Activated CD4-positive, CD25-positive, alpha-beta regulatory T cell treated with anti-CD3 and anti-CD28 coated beads, Interleukin-2, amount 50 U/mL, for 72 hours (primary cell): Measurements from ENCODE around the gene GRIK4.

Experiments used
- DNase-seq: peaks from one replicate; pipeline ENCODE4 v3.0.0; 2021

GRIK4 gene

GRCh38 chr11:120681434-120682331, 170.1 kb downstream of the GRIK4 start:
- DNase-seq = no peak

DNA sequence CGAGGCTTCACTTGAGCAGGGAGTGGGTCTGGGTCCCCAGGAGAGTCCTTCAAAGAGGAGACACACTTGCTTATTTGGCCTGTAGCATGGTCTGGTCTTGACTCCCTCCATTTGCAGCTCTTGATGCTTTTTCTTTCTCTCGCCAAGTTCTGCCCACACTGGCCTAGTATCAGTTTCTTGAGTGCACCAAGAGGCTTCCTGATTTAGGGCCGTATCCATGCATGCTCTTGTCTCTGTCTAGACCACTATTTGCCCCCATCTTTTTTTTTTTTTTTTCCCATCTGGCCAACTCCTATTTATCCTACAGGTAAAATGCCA, 170.7 kb downstream of the GRIK4 start:
- DNase-seq = no peak

GRCh38 chr11:120682866-120683265, 171.3 kb downstream of the GRIK4 start:
- no peak for DNase-seq

DNA sequence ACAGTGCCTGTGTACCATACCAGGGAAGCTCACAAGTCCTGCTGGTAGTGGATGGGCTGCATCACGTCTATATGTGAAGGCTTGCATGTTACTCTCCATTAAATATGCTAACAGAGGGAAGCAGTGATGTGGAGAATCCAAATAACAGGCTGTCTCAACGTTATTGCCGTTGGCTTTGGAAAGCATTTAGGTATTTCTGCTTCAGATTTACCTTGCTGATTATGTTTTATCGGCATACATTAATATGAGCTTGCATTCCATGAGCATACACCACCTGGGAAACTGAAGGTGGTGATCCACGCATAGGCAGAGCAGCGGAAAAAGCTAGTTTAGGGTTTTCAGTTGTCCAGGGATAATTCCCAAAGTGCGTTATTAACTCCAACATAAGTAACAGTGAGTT, 175.0 kb downstream of the GRIK4 start:
- no peak for DNase-seq

GRCh38 chr11:120688163-120688562, 176.6 kb downstream of the GRIK4 start:
- no peak for DNase-seq

- DNase-seq = no peak
Measured at GRCh38 chr11:120689596-120690275, 178.2 kb downstream of the GRIK4 start.

- no peak for DNase-seq
Measured at GRCh38 chr11:120690406-120690805, 178.9 kb downstream of the GRIK4 start.

DNA sequence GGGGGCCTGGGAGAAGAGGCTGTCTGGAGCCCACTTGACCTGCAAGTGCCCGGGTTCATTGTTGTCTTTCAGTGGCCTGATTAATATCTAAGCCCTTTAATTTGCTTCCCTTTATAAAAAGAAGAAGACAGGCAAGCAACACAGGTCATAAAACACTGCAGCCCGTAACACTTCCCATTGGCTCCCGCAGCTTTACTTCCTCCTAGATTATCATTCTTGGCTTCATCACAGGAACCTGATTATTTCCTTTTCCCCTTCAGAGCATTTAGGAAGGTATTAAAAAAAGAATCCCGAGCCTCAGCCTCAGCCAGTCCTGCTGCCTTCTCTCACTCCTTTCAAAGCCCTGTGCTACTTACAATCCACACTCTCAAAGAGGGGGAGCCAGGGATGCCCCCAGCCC, 183.2 kb downstream of the GRIK4 start:
- no peak for DNase-seq

- no peak for DNase-seq
Measured at GRCh38 chr11:120695426-120695825, 183.9 kb downstream of the GRIK4 start.

GRCh38 chr11:120695939-120696338, 184.4 kb downstream of the GRIK4 start:
- DNase-seq = no peak

GRCh38 chr11:120696597-120697218, 185.2 kb downstream of the GRIK4 start:
- DNase-seq = no peak

- no peak for DNase-seq
Measured at GRCh38 chr11:120698918-120699317, 187.4 kb downstream of the GRIK4 start.

DNA sequence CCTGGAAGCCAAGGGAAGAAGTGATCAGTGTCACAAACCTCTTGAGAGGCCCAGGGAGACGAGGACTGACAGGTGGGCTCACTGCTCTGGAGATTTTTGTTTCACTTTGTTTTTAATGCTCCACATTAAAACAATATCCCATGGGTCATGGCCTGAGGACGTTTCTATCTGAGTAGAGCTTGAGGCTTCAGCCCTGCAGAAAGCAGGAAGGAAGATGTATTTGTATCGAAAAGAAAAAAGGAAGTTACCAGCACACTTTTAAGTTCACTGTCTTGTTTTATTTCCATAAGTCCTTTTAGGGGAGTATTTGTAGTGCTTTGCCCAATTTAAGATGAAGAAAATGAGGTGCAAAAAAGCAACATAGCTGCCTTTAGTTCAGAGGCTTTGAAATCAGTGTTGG, 191.1 kb downstream of the GRIK4 start:
- DNase-seq = no peak

- DNase-seq = no peak
Measured at GRCh38 chr11:120703358-120704152, 192.0 kb downstream of the GRIK4 start.

GRCh38 chr11:120704256-120704750, 192.8 kb downstream of the GRIK4 start:
- DNase-seq = no peak

GRCh38 chr11:120706257-120706656, 194.7 kb downstream of the GRIK4 start:
- no peak for DNase-seq

DNA sequence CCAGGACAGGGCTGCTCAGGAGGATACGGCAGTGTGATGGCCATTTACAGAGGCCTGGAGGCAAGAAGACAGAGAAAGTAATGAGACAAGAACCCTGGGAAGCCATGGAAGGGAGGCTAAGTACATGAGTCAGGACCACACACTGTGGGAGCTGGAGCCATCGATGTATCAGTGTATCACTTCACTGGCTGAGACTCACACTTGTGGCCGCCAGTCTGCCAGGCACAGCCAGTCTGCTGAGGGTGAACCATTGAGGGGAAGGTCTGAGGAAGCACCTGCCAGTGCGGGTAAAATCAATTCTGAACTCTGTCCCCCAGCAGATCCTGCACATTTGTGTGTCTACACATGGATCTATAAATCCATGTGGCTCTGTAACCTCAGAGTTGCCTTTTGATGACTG, 195.6 kb downstream of the GRIK4 start:
- no peak for DNase-seq

- DNase-seq = no peak
Measured at GRCh38 chr11:120707663-120708062, 196.1 kb downstream of the GRIK4 start.

DNA sequence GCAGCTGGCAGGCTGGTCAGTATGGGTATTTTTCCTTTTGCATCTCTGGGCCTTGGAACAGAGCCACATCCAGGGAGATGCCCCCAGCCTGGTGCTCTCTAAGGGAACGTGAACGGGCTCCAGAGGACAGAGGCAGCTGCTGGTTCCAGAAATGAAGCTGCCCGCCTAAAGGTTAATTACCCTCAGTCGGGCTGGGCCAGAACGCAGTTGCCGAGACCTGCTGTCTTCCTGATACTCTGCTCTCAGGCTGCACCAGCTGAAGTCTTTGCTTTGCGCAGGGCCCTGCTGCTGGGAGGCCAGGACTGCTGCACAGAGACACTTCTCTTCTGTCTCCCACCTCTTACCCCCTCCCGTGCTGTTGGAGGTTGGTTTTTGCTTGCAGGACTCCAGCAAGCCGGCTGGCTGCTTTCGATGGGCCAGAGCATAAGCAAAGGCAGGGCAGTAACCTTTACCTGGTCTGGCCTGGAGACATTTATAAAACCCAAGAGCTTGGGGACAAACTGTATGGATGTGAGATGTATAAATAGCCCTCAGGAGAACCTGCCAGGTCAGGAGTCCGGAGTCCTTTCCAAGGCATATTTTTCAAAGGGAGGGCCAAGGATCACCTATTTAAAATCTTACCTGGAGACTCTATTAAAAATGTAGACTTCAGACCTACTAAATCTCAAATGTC, 197.1 kb downstream of the GRIK4 start:
- no peak for DNase-seq

GRCh38 chr11:120709808-120710207, 198.3 kb downstream of the GRIK4 start:
- no peak for DNase-seq

- no peak for DNase-seq
Measured at GRCh38 chr11:120710354-120711131, 199.0 kb downstream of the GRIK4 start.

DNA sequence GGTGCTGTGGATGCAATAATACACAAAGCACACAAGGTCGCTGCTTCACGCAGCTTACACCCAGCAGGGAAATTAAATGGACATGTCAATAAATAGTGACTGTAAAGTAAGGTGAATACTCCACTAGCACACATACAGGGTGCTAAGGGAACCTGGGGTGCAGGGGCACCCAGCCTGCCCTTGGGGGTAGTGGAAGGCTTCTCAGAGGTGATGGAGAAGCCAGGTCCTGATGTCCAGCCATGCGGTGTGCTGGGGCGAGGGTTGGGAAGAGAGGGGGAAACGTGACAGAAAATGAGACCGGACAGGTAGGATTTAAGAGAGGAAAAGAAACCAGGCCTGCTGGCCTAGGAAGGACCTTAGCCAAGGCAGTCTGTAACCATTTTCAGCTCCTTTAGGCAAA, 200.5 kb downstream of the GRIK4 start:
- no peak for DNase-seq
